Measurements from ENCODE around the gene AIF1.

GRCh38 chr6:31572041-31572911 lies 42.8 kb upstream of the AIF1 start, which contains the start of gene LTA:
- TF ChIP-seq CTCF (conservative IDR thresholded peaks at IDR 0.05 in 1 of 2, IDR thresholded peaks at IDR 0.05 in 1 of 2; ENCODE audit: low read depth in 1 of 2, low read length in 2 of 2) (no peak), EZH2 (IDR thresholded peaks at IDR 0.05; ENCODE audit: low read length, missing control alignments) (no peak)

Measured in fibroblast of lung (primary cell).